Endothelial cell of umbilical vein (primary cell): ENCODE results near the gene SIAH1.

Source experiments
- CTCF ChIP-seq, 2 donors: IDR thresholded peaks; 1 replicate in 1 of 2; 2 replicates in 1 of 2; pipeline ENCODE4 v1.5.1; 2011; ENCODE audit warnings: low read length in 2 of 2, mild to moderate bottlenecking in 2 of 2, moderate library complexity in 2 of 2, control low read depth in 1 of 2, inconsistent platforms in 1 of 2, low read depth in 1 of 2; ENCODE audit not compliant: insufficient read depth in 1 of 2; ENCODE audit errors: extremely low read depth in 1 of 2
- EZH2 ChIP-seq: IDR thresholded peaks from 2 replicates; pipeline ENCODE4 v1.6.1; 2012; ENCODE audit warnings: borderline replicate concordance, low read depth, mild to moderate bottlenecking, moderate library complexity, low read length, inconsistent platforms; ENCODE audit not compliant: severe bottlenecking
- FOS ChIP-seq: IDR thresholded peaks from 2 replicates; pipeline ENCODE4 v1.6.1; 2011; ENCODE audit warnings: mild to moderate bottlenecking, low read length, moderate library complexity, borderline replicate concordance; ENCODE audit not compliant: insufficient read depth
- MAX ChIP-seq: IDR thresholded peaks from 2 replicates; pipeline ENCODE4 v1.6.1; 2011; ENCODE audit not compliant: insufficient read depth, insufficient read length
- MYC ChIP-seq: IDR thresholded peaks from one replicate; pipeline ENCODE4 v1.6.1; 2011; ENCODE audit warnings: mild to moderate bottlenecking, low read depth, low read length
- POLR2A ChIP-seq: IDR thresholded peaks from 2 replicates; pipeline ENCODE4 v1.6.1; 2012; ENCODE audit warnings: low read depth, mild to moderate bottlenecking, control low read depth, low read length
- POLR2AphosphoS5 ChIP-seq: IDR thresholded peaks from 2 replicates; pipeline ENCODE4 v1.6.1; 2012; ENCODE audit warnings: low read depth, mild to moderate bottlenecking, control low read depth, low read length, moderate library complexity; ENCODE audit not compliant: insufficient read depth

- TF ChIP-seq CTCF (IDR thresholded peaks at IDR 0.05; ENCODE audit: extremely low read depth in 1 of 2, insufficient read depth in 1 of 2, low read depth in 1 of 2, low read length in 2 of 2) (no peak), POLR2A (no peak), POLR2AphosphoS5 (no peak), EZH2 (no peak), MYC (no peak), FOS (no peak), MAX (no peak)
Observed at GRCh38 chr16:48382131-48382530, 3.1 kb downstream of the SIAH1 start.
